Muscle layer of colon (tissue), 2 donors: Measurements from ENCODE around the gene GUCY1A1.
"Not testable (repeated sequence)": the region's sequence is repeated elsewhere in the genome, so short reads cannot be mapped to it uniquely, and the experiment has no call there.

ENCODE experiments used
- H3K27ac ChIP-seq: one replicate; pipeline ENCODE4 v1.7.0; 2013; ENCODE audit warnings: low read depth, mild to moderate bottlenecking, low read length, moderate library complexity
- H3K27me3 ChIP-seq, 2 donors: one replicate each; pipeline ENCODE4 v1.7.0; 2013; ENCODE audit warnings: low read length in 2 of 2, mild to moderate bottlenecking in 2 of 2; ENCODE audit not compliant: insufficient read depth in 2 of 2, control insufficient read depth in 1 of 2
- H3K36me3 ChIP-seq: one replicate; pipeline ENCODE4 v1.7.0; 2013; ENCODE audit warnings: mild to moderate bottlenecking, low read length; ENCODE audit not compliant: insufficient read depth
- H3K4me1 ChIP-seq: one replicate; pipeline ENCODE4 v1.7.0; 2013; ENCODE audit warnings: mild to moderate bottlenecking, low read length; ENCODE audit not compliant: insufficient read depth
- H3K4me3 ChIP-seq, 2 donors: one replicate each; pipeline ENCODE4 v1.7.0; 2013; ENCODE audit warnings: low read length in 2 of 2, low read depth in 1 of 2, mild to moderate bottlenecking in 1 of 2, moderate library complexity in 1 of 2
- H3K9ac ChIP-seq: one replicate; pipeline ENCODE4 v1.7.0; 2013; ENCODE audit warnings: low read length
- H3K9me3 ChIP-seq: one replicate; pipeline ENCODE4 v1.7.0; 2013; ENCODE audit warnings: mild to moderate bottlenecking, low read length
- donor health status: abdominal sarcoma.
- donor health status: Adenocarcinoma of cecum.

GUCY1A1 gene

DNA sequence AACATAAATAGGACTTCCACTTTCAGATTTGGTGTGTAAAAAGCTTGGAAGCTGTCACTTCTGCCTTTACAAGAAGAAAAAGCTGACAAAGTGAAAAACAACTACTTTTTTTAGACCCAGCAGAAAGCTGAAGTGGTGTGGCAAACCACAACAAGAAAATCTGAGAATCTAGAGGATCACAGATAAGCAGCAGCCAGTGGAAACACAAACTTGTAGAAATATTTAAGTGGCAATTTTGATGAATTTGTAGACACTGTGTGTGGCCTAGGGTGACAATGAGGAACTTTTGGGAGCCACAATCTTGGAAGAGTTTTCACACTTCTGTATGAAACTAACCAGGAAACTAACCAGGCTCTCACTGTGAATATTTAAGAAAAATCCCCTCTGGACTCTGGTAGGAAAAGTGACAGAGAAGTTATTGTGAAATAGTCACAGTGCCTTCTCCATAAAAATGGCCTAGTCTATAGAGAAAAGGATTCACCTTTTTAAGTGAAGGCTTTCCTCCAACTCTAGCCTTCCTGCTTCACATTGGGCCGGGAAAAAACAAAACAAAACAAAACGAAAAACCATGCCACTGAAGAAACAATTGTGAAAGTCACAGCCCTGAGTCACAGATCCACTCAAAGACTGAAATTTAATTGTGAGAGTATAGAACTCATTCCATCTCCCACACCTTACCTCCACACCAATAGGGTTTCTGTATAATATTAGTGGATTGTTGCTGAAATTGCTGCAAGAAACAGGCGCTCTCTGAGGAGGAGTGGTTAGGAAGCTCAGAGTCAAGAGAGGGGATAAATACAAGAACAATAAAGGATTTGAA, 26.7 kb upstream of the GUCY1A1 start:
- no peaks in the 10 kb centered on the region for H3K9me3 ChIP-seq
- H3K4me3 ChIP-seq: no peak overlapping the region
- no peaks in the 10 kb centered on the region for H3K36me3 ChIP-seq
- no peak overlapping the region for H3K9ac ChIP-seq
- no peak overlapping the region for H3K27ac ChIP-seq
- H3K4me1 ChIP-seq: peaks cover 4% of the 10 kb centered on the region
- H3K27me3 ChIP-seq: no peaks in the 10 kb centered on the region

DNA sequence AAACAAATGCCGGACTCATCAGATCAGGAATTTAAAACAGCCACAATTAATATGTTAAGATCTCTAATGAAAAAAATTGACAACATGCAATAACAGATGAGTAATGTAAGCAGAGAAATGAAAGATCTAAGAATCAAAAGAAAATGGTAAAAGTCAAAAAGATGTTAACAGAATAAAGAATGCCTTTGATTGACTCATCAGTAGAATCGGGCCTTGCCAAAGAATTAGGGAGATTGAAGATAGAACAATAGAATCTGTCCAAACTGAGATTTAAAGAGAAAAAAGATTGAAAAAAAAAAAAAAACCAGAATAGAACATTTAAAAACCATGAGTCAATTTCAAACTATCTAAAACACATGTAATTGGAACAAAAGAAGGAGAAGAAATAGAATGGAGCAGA, 25.9 kb upstream of the GUCY1A1 start:
- no peak overlapping the region for H3K4me3 ChIP-seq
- no peaks in the 10 kb centered on the region for H3K9me3 ChIP-seq
- H3K4me1 ChIP-seq: peaks cover 4% of the 10 kb centered on the region
- H3K27me3 ChIP-seq: no peaks in the 10 kb centered on the region
- H3K36me3 ChIP-seq: no peaks in the 10 kb centered on the region
- H3K9ac ChIP-seq: no peak overlapping the region
- no peak overlapping the region for H3K27ac ChIP-seq

DNA sequence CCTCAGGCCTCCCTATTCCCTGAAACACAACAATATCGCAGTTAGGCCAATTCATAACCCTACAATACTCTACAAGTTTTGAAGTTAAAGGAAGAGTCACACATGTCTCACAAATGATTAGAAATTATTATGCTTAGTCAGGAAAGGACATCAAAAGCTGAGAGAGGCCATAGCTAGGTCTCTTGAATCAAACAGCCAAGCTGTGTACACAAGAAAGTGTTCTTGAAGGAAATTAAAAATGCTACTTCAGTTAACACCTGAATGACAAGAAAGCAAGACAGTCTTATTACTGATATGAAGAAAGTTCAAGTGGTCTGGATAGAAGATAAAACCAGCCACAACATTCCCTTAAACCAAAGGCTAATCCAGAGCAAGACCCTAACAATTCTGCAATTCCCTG, 23.6 kb upstream of the GUCY1A1 start:
- Histone ChIP-seq H3K4me3 (no peak overlapping the region), H3K36me3 (no peaks in the 10 kb centered on the region), H3K27ac (no peak overlapping the region), H3K9me3 (no peaks in the 10 kb centered on the region), H3K9ac (no peak overlapping the region), H3K4me1 (peaks cover 4% of the 10 kb centered on the region), H3K27me3 (no peaks in the 10 kb centered on the region)

DNA sequence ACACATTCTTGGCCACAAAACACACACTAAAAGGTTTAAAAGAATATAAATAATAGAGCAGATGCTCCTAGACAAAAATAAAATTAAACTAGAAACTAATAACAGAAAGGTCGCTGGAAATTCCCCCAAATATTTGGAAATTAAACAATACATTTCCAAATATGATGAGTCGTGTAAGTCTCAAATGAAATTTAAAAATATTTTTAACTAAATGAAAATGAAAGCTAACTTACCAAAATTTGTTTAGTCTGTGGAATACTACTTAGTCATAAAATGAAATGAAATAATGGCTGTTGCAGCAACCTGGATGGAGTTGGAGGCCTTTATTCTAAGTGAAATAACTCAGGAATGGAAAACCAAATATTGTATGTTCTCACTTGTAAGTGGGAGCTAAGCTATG, 20.6 kb upstream of the GUCY1A1 start:
- Histone ChIP-seq H3K9ac (no peak overlapping the region), H3K4me3 (no peak overlapping the region), H3K27me3 (no peaks in the 10 kb centered on the region), H3K9me3 (no peaks in the 10 kb centered on the region), H3K4me1 (no peaks in the 10 kb centered on the region), H3K27ac (no peak overlapping the region), H3K36me3 (no peaks in the 10 kb centered on the region)

DNA sequence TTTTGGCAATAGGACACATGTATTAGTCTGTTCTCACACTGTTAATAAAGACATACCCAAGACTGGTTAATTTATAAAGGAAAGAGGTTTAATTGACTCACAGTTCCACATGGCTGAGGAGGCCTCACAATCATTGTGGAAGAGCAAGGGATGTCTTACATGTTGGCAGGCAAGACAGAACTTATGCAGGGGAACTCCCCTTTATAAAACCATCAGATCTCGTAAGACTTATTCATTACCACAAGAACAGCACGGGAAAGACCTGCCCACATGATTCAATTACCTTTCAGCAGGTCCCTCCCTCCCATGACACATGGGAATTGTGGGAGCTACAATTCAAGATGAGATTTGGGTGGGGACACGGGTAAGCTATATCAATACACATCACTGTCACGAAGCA, 15.9 kb upstream of the GUCY1A1 start:
- H3K9me3 ChIP-seq, H3K27me3 ChIP-seq, H3K4me3 ChIP-seq, H3K9ac ChIP-seq, H3K36me3 ChIP-seq, H3K27ac ChIP-seq, H3K4me1 ChIP-seq: not testable (repeated sequence)

DNA sequence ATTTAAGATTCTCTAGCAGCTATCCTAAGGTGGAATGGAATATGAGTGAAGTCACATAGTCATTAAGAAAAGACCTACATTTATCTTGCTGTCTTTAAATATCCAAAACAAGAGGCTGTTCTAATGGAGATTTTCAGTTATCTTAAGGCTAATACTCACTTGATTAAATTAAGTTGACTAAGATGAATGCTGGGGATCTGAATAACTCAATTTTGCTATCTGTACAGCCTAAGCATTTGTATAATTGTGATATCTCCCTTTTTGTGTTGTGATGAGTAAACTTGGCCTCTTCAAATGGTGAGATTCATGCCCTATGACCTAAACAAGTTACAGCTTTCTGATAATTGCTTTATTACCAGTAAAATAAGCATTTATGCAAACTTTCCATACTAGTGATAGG, 13.6 kb upstream of the GUCY1A1 start:
- no peak overlapping the region for H3K4me3 ChIP-seq
- no peaks in the 10 kb centered on the region for H3K27me3 ChIP-seq
- H3K4me1 ChIP-seq: no peaks in the 10 kb centered on the region
- no peak overlapping the region for H3K9ac ChIP-seq
- H3K27ac ChIP-seq: no peak overlapping the region
- no peaks in the 10 kb centered on the region for H3K9me3 ChIP-seq
- no peaks in the 10 kb centered on the region for H3K36me3 ChIP-seq

DNA sequence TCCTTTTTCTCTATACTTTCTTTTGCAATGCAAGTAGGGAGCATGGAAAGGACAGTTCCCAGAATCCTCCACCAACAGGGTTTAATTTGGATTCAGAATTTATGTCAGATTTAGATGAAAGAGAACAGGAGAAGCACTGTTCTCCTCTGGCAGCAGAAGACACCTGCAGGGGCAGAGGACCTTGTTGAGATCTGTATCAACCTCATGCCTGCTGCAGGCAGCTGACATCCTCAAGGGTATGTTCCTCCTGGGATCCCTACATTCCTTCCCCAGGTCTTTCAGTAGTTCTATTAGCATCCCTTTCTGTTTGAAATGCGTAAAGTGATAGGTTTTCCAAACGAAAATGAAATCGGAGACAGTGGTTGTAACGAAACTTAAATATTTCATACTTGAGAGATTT, 10.6 kb upstream of the GUCY1A1 start:
- H3K27me3 ChIP-seq: no peaks in the 10 kb centered on the region
- H3K4me1 ChIP-seq: peaks cover 21% of the 10 kb centered on the region
- H3K36me3 ChIP-seq: no peaks in the 10 kb centered on the region
- no peak overlapping the region for H3K4me3 ChIP-seq
- no peaks in the 10 kb centered on the region for H3K9me3 ChIP-seq
- H3K9ac ChIP-seq: no peak overlapping the region
- no peak overlapping the region for H3K27ac ChIP-seq

DNA sequence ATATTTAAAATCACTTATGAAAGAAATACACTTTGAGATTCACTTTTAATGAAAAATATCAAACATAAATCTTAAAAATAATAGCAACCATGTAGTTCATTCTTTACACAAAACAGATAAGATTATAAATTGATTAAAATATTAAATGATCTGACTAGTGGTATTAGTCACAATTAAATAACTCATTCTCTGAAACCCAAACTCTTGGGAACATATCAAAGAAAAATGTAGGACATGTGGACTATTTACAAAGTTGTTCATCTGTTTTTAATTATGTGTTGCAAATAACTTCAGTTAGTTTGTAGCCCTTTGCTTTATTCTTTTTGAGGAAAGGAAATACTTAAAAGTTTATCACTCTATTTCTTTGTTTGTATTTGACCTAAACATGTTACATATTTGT, 9.5 kb upstream of the GUCY1A1 start:
- Histone ChIP-seq H3K9ac (no peak overlapping the region), H3K27ac (no peak overlapping the region), H3K36me3 (no peaks in the 10 kb centered on the region), H3K9me3 (no peaks in the 10 kb centered on the region), H3K27me3 (no peaks in the 10 kb centered on the region), H3K4me3 (no peak overlapping the region), H3K4me1 (peaks cover 21% of the 10 kb centered on the region)

DNA sequence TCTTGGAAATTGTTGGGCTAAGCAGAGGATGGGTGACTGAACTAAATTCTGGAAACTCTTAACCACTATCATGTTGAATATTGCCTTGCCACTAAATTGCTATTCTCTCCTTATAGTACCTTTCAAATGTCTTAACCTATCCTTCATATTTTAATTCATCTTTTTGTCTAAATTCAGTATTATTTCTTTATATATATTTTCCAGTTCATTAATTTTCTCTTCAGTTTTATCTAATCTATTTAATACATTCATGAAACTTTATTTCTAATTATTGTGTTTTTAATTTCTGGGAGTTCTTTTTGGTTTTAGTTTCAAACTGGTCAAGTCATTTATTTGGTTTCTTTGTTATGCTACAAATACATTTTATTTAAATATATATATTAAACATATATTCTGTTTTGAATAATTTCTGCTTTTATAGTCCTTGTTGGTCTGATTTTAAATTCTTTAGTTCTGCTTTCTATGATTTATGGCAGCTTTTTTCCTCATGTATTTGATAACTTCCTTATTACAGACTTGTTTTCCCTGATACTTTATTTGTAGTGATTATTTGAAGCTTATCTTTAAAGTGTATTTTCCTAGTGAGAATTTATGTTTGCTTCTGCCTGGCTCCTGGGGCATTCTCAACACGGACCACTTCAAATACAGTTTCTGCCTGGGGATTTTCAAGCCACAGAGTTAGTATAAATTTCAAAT, 8.5 kb upstream of the GUCY1A1 start:
- Histone ChIP-seq H3K36me3 (no peaks in the 10 kb centered on the region), H3K4me1 (peaks cover 21% of the 10 kb centered on the region), H3K27me3 (no peaks in the 10 kb centered on the region), H3K9me3 (no peaks in the 10 kb centered on the region), H3K27ac (peak overlapping the region; percentile 60), H3K4me3 (no peak overlapping the region), H3K9ac (no peak overlapping the region)

DNA sequence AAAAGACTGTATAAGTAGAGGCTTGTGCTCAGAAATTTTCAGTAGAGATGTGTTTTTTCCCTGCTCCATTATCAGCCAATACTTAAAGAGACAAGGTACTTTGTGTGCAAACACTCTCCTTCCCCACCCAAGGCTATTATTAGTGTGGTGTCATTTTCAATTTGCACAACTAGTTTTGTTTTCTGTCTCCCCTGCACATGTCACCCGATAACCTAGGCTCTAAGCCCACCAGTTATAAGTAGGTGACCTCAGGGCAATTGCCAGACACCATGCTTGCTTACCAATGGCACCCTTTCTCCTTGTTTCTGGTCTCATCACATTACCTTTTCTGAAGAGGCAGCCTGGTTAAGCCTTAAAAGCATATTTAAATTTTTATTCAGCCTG, 8.0 kb upstream of the GUCY1A1 start:
- Histone ChIP-seq H3K9ac (no peak overlapping the region), H3K27ac (peak overlapping the region; percentile 60), H3K9me3 (no peaks in the 10 kb centered on the region), H3K4me1 (peaks cover 21% of the 10 kb centered on the region), H3K36me3 (no peaks in the 10 kb centered on the region), H3K4me3 (no peak overlapping the region), H3K27me3 (no peaks in the 10 kb centered on the region)

DNA sequence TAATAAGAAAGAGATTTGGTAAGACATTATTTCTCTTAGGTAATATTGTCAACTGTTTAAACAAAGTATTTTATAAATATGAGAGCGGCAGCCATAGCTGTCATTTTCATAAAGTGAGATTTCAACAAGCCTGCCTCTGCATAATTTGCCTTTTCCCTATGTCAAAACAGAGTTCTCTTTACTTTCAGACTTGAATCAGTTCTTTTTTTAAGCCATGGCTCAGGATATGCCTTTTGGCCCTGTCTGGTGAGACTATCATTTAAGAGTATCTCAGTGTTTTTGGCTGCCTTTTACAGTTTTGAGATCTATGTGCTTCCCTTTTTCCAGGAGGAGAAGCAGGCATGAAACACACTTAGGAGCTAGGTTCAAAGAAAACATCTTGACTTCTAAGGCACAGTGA, 7.5 kb upstream of the GUCY1A1 start:
- Histone ChIP-seq H3K27me3 (no peaks in the 10 kb centered on the region), H3K36me3 (no peaks in the 10 kb centered on the region), H3K9ac (no peak overlapping the region), H3K4me3 (peak overlapping the region in 1 of 2 donors; percentile 31), H3K4me1 (peaks cover 21% of the 10 kb centered on the region), H3K9me3 (no peaks in the 10 kb centered on the region), H3K27ac (peak overlapping the region; percentile 60)

DNA sequence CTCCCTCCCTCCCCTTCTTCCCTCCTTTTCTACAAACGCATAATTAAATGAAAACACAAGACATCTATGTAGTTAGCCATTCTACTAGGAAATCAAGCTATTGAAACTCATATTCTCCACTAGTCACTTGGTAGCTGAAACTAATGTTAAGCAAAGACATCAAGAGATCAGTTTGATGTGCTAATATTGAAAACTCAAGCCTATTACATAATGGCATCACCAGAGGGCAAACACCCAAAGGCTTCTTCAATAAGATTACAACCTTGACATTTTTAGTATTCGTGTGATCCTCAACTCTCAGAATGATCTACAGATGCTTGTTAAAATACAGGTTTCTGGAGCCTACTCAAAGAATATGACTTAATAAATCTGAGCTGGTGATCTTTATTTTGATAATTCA, 6.2 kb upstream of the GUCY1A1 start:
- Histone ChIP-seq H3K9ac (no peak overlapping the region), H3K9me3 (no peaks in the 10 kb centered on the region), H3K4me1 (peaks cover 31% of the 10 kb centered on the region), H3K36me3 (no peaks in the 10 kb centered on the region), H3K27ac (no peak overlapping the region), H3K27me3 (no peaks in the 10 kb centered on the region), H3K4me3 (no peak overlapping the region)
